NOMO-1 (cell line): Measurements from ENCODE around the gene PPP2R5E.
A peak's percentile ranks its signal among the peaks of the same experiment; 100 is the strongest.

Experiments used
- DNase-seq, 2 experiments: peaks; one replicate each; lab custom pipeline; 2025; ENCODE audit not compliant: unreplicated experiment in 2 of 2; lab: John Stamatoyannopoulos, UW

The PPP2R5E gene

GRCh38 chr14:63474111-63474510, 69.1 kb downstream of the PPP2R5E start:
- no peak for DNase-seq

- DNase-seq = peak; percentile 48 to 71
These were observed 70.0 kb downstream of the PPP2R5E start for GRCh38 chr14:63472986-63473788.

GRCh38 chr14:63470962-63471793, 72.0 kb downstream of the PPP2R5E start:
- peak in 1 of 2 experiments; percentile 69 for DNase-seq

DNA sequence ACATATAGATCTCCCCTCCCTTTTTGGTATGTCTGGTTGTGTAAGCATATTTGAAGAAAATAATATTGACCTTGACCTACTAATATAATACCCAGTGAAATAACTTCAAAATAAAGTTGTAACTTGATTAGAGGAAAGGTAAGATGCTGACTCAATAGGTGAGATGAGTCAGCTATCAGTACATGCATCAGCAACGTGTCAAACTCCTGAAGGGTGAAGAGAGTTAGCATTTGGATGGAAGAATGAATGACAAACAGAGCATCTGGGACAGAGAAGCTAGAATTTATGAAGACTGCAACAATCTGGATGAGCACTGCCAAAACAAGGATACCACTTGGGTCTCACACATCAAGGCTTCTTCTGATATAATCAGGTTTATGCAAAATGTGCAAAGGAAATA, 74.9 kb downstream of the PPP2R5E start:
- DNase-seq = no peak

DNA sequence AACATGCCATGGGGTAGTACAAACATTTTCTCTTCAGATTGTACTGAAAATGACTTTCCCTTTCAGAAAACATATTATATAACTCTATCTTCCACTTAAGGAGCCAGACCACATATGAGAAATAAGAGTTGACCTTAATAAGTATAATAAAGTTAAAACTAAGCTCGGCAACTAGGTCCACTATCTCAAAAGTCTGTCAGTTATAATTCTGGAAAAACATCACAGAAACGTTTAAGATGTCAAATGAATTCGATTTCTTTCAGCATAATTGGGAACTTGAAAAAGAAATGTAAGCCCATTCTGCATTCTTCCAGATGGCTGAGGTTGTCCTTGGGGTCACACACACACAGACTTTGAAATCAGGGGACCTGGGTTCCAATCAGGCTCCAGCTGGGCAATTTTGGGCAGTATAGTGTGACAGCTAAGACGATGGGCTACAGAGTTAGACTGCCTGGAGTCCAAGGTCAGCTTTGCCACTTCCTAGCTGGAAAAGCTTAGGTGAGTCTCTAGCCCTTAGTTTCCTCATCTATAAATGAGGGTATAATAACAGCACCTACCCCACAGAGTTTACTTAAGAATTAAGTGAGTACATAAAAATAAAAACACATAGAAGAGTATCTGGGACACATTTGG, 75.6 kb downstream of the PPP2R5E start:
- no peak for DNase-seq

GRCh38 chr14:63465347-63465746, 77.8 kb downstream of the PPP2R5E start:
- no peak for DNase-seq

DNA sequence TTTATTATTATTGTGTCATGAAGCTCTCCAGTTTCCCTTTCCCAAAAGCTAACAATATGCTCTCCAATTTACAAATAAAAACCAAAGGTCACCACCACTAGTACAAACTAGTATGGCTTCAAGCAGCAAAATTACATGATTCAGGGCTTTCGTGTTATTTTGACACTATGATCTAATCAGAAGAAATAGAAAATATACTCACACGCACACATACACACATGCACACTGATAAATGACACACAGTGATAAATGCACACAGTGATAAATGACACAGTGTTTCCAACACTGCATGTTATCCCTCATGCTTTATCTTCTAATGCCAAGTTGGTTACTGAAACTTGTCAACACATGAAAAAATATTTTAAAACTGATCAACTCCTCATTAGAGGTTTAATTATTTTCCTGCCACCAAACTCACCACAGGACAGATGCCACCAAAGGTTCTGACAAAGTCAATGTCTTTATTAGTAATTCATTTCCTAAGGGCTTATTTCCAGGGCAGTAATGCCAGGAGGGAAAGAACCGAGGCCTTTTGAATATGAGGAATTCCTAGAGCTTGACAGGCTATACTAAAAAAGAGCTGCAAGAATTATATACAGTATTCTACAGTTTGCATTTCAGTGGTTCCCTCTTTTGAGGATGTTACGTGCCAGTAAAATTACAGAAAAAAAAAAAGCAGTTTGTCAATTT, 82.4 kb downstream of the PPP2R5E start:
- DNase-seq = no peak

DNA sequence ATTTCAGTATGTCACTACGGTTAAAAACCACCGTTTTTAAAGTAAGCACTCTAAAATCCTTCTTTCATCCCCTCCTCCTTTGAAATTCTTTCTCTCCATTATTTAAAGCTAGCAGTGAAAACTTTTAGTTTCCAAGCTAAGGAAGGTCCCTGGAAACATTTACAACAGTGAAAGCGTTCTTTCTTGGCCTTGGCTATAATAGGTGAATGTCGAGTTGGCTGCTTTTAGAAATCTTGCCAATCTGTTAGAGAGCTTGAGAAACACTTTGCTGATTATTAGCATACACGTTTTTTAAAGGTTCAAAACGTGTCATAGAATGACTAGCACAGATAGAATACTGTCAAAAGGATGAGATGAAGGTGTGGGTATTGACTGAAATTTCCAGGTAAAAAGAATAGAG, 83.4 kb downstream of the PPP2R5E start:
- no peak for DNase-seq

DNA sequence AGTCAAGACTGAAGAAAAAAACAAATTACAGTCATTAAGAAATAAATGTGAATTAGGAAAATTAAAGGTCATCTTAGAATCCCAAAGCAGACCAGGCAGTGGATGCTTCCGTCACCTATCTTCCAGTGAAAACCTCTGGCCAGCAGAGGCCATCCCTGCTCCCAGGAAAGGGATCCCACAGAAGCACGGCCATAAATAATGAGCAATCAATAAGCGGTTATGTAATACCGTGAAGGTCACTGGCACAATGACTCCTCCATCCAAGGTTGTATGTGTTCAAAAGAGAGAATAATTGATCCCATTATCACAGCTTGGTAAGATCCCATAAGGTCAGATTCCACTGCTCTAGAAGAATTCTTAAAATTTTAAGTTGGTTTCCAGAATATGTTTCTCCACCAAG, 85.7 kb downstream of the PPP2R5E start:
- no peak for DNase-seq

DNA sequence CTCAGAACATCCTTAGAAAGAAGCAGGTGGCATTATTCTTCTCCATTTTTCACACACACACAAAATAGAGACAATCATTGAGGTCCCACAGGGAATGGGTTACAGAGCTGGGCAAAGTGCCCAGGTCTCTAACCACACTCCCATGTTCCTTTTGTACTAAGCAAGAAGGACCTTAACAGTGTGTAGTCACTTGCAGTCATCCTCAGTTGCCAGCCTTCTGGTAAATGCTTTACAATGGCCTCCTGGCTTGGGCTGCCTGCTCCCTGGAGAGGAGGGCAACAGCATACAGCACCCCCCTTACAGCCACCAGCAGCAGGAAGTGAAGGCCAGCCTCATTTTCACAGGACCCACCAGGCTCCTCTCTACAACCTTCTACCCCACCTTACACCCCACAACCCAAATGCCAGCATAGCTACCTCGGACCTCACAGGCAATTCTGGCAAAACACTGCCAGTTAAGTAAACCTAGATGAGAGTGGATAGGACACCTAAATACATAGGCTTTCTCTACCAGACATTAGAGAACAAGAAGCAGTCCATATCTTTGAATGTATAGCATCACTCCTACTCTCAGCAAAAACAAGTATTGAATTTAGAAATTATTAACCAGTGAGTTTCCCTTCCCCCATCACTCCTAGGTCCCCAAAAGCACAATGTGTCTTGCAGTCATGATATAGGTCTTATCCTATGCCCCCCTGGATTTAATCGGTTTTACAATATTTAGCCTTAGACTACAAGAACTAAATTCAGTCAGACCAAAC, 88.1 kb downstream of the PPP2R5E start:
- no peak for DNase-seq

GRCh38 chr14:63454436-63454835, 88.7 kb downstream of the PPP2R5E start:
- DNase-seq = no peak

GRCh38 chr14:63453443-63453936, 89.7 kb downstream of the PPP2R5E start:
- no peak for DNase-seq

GRCh38 chr14:63452796-63453195, 90.4 kb downstream of the PPP2R5E start:
- no peak for DNase-seq

GRCh38 chr14:63448841-63449240, 94.3 kb downstream of the PPP2R5E start:
- no peak for DNase-seq

DNA sequence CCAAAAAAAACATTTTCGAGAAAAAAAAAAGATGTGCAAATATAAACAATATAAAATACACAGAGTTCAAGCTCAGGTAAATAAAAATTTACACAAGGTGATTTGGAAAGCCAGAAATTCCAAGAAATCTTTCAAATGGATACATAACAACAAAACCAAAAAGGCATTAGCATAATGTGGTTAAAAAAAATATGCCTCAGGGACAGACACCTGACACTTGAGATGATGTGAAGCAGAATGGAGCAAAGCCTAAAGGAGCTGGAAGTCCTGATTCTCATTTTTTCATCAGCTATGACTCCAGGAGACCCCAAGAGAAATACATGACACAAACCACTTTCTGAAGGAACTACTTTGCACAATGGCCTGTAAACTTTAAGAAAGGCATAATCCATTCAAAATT, 98.6 kb downstream of the PPP2R5E start:
- no peak for DNase-seq

- no peak for DNase-seq
These were observed 99.2 kb downstream of the PPP2R5E start for GRCh38 chr14:63443988-63444387.

DNA sequence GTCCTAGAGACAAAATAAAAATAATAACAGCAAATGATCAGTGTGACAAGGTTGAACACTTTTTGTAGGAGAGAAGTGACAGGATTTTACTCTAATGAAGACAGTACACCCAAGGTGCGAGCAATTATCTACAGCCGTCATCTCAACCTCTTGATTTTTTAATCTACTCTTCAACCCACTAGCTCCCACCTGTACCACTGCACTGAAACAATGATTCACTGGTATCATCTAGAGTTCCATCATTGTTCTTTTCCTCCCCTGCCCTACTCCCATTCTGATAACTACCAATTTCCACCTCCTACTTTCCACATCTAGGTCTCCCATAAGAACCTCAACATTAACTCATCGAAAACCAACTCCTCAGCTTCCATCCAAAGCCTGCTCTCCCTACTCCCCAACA, 99.8 kb downstream of the PPP2R5E start:
- no peak for DNase-seq

DNA sequence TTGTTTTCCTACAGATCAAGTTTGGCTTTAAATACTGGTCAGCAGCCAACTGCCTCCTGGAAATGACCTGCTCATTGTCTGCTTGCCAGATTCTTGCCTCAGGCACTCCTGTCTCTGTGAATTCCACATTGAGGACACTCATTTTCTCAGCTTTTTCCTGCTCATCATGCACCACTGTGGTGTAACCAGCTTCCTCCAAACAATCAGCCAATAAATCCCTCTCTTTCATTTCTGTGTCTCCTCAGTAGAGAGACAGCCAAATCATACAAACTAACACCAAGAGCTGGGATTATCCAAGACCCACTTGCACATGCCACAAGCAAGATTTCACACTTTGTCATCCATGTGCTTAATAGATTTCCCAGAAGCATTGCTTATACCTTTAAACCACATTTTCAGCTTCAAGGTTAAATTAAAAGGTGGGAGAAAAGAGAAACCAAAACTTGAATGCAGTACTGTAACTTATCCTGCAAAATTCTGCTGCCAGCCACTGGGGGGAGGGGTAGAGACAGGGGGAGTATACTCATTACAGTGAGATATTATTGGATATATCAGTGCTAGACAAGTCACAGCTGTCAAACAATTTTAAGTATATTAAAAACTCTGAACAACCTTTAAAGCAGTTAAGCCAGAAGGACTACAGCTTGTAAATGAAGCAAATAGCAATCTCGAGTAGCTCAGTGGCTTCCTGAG, 105.0 kb downstream of the PPP2R5E start:
- DNase-seq = peak in 1 of 2 experiments; percentile 23

DNA sequence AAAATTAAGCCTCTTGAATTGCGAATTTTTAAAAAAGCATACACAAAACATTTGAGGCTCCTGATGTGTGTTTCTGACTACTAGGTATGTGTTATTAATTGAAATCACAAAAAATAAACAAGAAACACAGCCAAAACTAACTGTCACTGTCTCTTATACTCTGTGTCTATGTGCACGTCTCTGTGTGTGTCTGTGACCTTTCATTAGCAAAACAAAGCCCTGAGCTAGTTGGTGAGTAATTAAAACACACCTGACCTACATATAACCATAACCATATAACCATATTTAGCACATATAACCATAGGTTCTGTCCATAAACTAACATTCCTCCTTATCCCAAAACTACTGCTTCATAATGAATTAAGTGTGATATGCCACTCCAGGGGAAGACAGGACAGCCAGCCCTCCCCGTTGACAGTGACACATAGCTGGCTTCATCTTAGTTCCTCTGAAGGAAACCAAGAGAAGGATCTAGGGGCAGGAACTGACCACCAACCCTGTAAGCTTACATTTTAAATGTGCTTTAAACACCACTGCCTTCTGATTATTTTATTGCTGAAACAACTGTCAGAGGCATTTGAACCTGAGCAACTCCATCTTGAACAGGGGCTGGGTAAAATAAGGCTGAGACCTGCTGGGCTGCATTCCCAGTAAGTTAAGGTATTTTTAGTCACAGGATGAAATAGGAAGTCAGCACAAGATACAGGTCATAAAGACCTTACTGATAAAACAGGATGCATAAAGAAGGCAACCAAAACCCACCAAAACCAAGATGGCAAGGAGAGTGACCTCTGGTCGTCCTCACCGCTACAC, 106.7 kb downstream of the PPP2R5E start:
- no peak for DNase-seq
